Measurements from ENCODE around the gene ADARB2.

- TF ChIP-seq CTCF (IDR thresholded peaks at IDR 0.05) (no peak), POLR2A (IDR thresholded peaks at IDR 0.05) (no peak)
Measured at GRCh38 chr10:1608851-1609647, 128.3 kb downstream of the ADARB2 start.

All from Peyer's patch (tissue), 4 donors.